Hindlimb muscle (tissue), 1 donor: ENCODE data around the gene PDSS2. TPM values are rescaled to one million over a fixed set of nuclear protein-coding genes. Genes with fewer than 3 reads are reported as not detected.
"Not testable (repeated sequence)": the region's sequence is repeated elsewhere in the genome, so short reads cannot be mapped to it uniquely, and the experiment has no call there.

Experiments
- DNase-seq: peaks from one replicate; pipeline ENCODE4 v3.0.0-alpha.2; 2013
- polyA plus RNA-seq: library from polyadenylated mRNA; unstranded; fragments of 120-200 nt; gene quantifications from one replicate; pipeline ENCODE4 v1.2.1, GENCODE V29; 2013; ENCODE audit not compliant: insufficient read length

Gene PDSS2
- polyA plus RNA-seq, 1 donor: 8.8 TPM

GRCh38 chr6:107475360-107475759, 16.0 kb upstream of the PDSS2 start:
- DNase-seq: not testable (repeated sequence)

GRCh38 chr6:107473660-107474059, 14.3 kb upstream of the PDSS2 start:
- DNase-seq: no peak

GRCh38 chr6:107470364-107470763, 11.0 kb upstream of the PDSS2 start:
- no peak for DNase-seq

GRCh38 chr6:107466062-107466461, 6.7 kb upstream of the PDSS2 start:
- no peak for DNase-seq

GRCh38 chr6:107460083-107460631, 793 bp upstream of the PDSS2 start:
- no peak for DNase-seq

- peak; percentile 31 for DNase-seq
These were observed 587 bp downstream of the PDSS2 start for GRCh38 chr6:107458672-107459282.

- no peak for DNase-seq
These were observed 10.6 kb downstream of the PDSS2 start for GRCh38 chr6:107448776-107449175.

GRCh38 chr6:107447663-107448216, 11.6 kb downstream of the PDSS2 start:
- no peak for DNase-seq

- no peak for DNase-seq
These were observed 15.1 kb downstream of the PDSS2 start for GRCh38 chr6:107444277-107444676.

GRCh38 chr6:107443608-107444267, 15.6 kb downstream of the PDSS2 start:
- DNase-seq: no peak

GRCh38 chr6:107442938-107443607, 16.3 kb downstream of the PDSS2 start:
- no peak for DNase-seq

- no peak for DNase-seq
These were observed 17.7 kb downstream of the PDSS2 start for GRCh38 chr6:107441682-107442081.

- no peak for DNase-seq
These were observed 18.4 kb downstream of the PDSS2 start for GRCh38 chr6:107440936-107441335.

- DNase-seq: no peak
These were observed 20.0 kb downstream of the PDSS2 start for GRCh38 chr6:107439406-107439805.

GRCh38 chr6:107437691-107438090, 21.7 kb downstream of the PDSS2 start:
- DNase-seq: no peak

- no peak for DNase-seq
These were observed 22.5 kb downstream of the PDSS2 start for GRCh38 chr6:107436881-107437280.

- DNase-seq: no peak
These were observed 23.6 kb downstream of the PDSS2 start for GRCh38 chr6:107435798-107436197.

GRCh38 chr6:107434812-107435211, 24.6 kb downstream of the PDSS2 start:
- no peak for DNase-seq

- DNase-seq: not testable (repeated sequence)
These were observed 33.4 kb downstream of the PDSS2 start for GRCh38 chr6:107425951-107426350.

- no peak for DNase-seq
These were observed 35.8 kb downstream of the PDSS2 start for GRCh38 chr6:107423474-107423990.

- no peak for DNase-seq
These were observed 37.6 kb downstream of the PDSS2 start for GRCh38 chr6:107421696-107422256.

- no peak for DNase-seq
These were observed 39.6 kb downstream of the PDSS2 start for GRCh38 chr6:107419733-107420132.

- DNase-seq: no peak
These were observed 41.2 kb downstream of the PDSS2 start for GRCh38 chr6:107418118-107418517.
